Measurements from ENCODE around the gene PRR36. TPM values are rescaled to one million over a fixed set of nuclear protein-coding genes. Genes with fewer than 3 reads are reported as not detected.

The PRR36 gene
- total RNA-seq, 4 donors from 2014 or later: 0.35 to 0.85 TPM; not detected in 2

DNA sequence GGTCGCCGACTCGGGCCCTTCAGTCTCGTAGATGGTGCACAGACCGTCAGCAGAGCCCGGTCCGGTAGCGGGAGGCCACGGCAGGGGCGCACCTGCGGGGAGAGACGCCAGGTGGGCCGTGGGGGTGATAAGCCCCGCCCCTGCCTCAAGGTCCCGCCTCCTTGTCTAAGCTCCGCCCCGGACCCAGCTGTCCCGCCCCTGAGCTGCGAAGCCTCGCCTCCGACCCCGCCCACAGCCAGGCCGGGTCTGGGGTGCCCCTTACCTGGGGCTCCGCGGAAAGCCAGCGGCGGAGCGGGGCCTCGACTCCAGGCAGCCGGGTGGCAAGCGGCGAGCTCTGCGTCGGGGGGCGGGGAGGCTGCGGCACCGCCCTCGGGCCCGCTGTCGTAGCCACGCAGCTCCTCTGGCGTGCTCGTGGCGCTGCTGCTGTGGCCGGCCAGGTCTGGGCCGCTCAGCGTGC, 4.7 kb downstream of the PRR36 start:
- Histone ChIP-seq H3K4me3 (peak overlapping the region; percentile 5 to 44), H3K36me3 (no peaks in the 10 kb centered on the region), H3K27me3 (peaks cover 6 to 17% of the 10 kb centered on the region in 2 donors), H3K4me1 (peaks cover 0 to 25% of the 10 kb centered on the region in 2 donors), H3K27ac (peak overlapping the region in 1 of 2 donors; percentile 33), H3K9me3 (no peaks in the 10 kb centered on the region)
- TF ChIP-seq, protein P1, sequence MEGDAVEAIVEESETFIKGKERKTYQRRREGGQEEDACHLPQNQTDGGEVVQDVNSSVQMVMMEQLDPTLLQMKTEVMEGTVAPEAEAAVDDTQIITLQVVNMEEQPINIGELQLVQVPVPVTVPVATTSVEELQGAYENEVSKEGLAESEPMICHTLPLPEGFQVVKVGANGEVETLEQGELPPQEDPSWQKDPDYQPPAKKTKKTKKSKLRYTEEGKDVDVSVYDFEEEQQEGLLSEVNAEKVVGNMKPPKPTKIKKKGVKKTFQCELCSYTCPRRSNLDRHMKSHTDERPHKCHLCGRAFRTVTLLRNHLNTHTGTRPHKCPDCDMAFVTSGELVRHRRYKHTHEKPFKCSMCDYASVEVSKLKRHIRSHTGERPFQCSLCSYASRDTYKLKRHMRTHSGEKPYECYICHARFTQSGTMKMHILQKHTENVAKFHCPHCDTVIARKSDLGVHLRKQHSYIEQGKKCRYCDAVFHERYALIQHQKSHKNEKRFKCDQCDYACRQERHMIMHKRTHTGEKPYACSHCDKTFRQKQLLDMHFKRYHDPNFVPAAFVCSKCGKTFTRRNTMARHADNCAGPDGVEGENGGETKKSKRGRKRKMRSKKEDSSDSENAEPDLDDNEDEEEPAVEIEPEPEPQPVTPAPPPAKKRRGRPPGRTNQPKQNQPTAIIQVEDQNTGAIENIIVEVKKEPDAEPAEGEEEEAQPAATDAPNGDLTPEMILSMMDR (IDR thresholded peaks at IDR 0.05): no peak
- peak in 1 of 2 donors; percentile 14 for TF ChIP-seq POLR2A (IDR thresholded peaks at IDR 0.05)
- DNase-seq: peak; percentile 51 to 64
- intact Hi-C loops (cut with DNase I; ENCODE audit: low total_unique reads): no loop called here

DNA sequence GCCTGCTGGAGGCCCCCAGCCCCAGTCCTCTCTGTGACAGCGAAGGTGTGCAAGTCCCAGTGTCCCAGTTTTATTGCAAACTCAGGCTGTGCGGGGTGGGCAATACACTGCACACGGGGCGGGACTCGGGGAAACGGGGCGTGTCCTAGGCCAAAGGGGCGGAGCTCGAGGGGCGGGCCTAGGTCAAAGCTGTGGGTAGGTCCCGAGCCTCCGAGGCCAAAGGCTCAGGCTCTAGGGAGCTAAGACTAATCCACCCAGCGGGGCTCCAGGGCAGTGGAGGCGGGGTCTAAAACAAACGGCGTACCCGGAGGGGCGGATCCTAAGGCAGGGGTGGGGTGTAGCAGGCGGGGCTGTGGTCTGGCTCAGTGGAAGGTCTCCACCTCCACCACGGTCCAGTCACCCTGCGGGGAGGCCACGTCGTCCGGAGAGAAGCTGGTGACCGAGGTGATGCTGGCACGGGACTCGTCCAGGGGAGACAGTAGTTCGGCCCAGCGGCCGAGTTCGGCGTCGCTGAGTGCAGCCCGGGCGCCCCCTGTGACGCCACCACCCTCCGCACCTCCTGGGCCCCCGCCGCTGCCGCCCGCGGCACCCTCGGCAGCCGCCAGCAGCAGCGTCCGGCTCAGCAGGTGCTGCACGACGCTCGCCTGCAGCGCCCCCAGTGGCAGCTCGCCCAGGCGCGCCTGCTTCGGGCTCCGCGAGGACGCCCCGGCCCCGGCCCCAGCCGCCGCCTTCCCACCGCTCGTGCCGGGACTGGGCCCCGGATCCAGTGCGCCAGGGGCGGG, 5.3 kb downstream of the PRR36 start:
- peak overlapping the region in 1 of 2 donors; percentile 33 for H3K27ac ChIP-seq
- H3K4me1 ChIP-seq: peaks cover 0 to 19% of the 10 kb centered on the region in 2 donors
- no peaks in the 10 kb centered on the region for H3K36me3 ChIP-seq
- peak overlapping the region; percentile 5 to 44 for H3K4me3 ChIP-seq
- intact Hi-C loops (cut with DNase I; ENCODE audit: low total_unique reads): no loop called here
- DNase-seq: peak; percentile 51 to 69
- peak in 1 of 2 donors; percentile 32 for TF ChIP-seq POLR2A (IDR thresholded peaks at IDR 0.05)
- TF ChIP-seq, protein P1 (IDR thresholded peaks at IDR 0.05): peak; percentile 27 to 89 (median 78)
- H3K27me3 ChIP-seq: peaks cover 5 to 16% of the 10 kb centered on the region in 2 donors
- H3K9me3 ChIP-seq: no peaks in the 10 kb centered on the region

DNA sequence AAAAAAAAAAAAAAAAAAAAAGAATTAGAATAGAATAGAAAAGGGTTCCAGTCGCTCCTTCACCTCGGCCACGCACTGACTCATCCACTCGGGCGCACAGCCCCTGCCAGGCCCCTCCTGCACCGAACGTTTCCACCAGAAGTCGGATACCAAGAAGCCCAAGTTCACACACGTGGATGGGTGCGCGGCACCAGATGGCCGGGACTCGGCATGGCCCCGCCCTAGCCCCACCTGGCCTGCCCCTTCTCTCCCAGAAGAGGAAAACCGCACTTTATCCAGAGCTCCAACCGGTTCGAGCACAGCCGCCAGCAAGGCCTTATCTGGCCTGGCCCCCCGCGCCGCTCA, 5.9 kb downstream of the PRR36 start:
- H3K4me3 ChIP-seq: peak overlapping the region in 1 of 2 donors; percentile 44
- peaks cover 0 to 17% of the 10 kb centered on the region in 2 donors for H3K4me1 ChIP-seq
- peaks cover 2 to 10% of the 10 kb centered on the region in 2 donors for H3K27me3 ChIP-seq
- H3K9me3 ChIP-seq: no peaks in the 10 kb centered on the region
- no peaks in the 10 kb centered on the region for H3K36me3 ChIP-seq
- DNase-seq: no peak
- intact Hi-C loops (cut with DNase I; ENCODE audit: low total_unique reads): no loop called here
- H3K27ac ChIP-seq: no peak overlapping the region
- TF ChIP-seq, protein P1 (IDR thresholded peaks at IDR 0.05): no peak
- no peak for TF ChIP-seq POLR2A (IDR thresholded peaks at IDR 0.05)

DNA sequence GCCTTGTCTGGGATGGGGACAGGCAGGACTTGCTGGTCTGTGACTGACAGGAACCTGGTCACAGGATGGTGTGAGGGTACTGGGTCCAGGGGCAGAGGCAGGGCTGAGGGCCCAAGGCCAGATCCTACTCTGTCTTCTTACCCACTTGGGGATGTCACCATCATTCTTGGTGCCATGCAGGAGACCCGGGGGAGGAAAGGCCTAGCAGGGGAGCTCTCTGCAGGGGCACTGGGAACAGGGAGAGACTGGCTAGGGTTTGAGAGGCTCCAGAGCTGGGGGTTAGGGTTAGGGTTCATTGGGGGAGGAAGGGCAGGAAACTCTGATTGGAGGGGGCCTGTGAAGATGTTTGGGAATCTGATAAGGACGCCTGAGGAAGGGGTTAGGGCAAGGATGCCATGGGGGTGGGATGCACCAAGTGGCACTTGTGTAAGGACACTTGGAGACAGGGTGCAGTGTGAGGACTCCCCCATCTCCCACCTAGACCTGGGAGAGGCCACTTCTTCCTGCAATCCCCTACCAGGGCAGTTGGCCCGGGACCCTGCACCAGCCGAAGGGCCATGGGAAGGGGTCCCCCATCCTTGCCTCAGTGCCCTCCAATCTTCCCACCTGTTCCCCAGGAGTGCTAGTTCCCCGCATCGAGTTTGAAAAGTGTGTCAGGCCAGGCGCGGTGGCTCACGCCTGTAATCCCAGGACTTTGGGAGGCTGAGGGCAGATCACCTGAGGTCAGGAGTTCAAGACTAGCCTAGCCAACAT, 6.9 kb downstream of the PRR36 start:
- peaks cover 0 to under 1% of the 10 kb centered on the region in 2 donors for H3K27me3 ChIP-seq
- DNase-seq: no peak
- intact Hi-C loops (cut with DNase I; ENCODE audit: low total_unique reads): no loop called here
- TF ChIP-seq POLR2A (IDR thresholded peaks at IDR 0.05): no peak
- TF ChIP-seq, protein P1 (IDR thresholded peaks at IDR 0.05): no peak
- H3K9me3 ChIP-seq: no peaks in the 10 kb centered on the region
- H3K36me3 ChIP-seq: no peaks in the 10 kb centered on the region
- no peak overlapping the region for H3K4me3 ChIP-seq
- H3K4me1 ChIP-seq: peaks cover 0 to 17% of the 10 kb centered on the region in 2 donors
- H3K27ac ChIP-seq: no peak overlapping the region

Measured in uterus (tissue), 4 donors.